ENCODE data around the gene GABRR1.

Gene GABRR1

GRCh38 chr6:89186762-89187161, 30.4 kb downstream of the GABRR1 start:
- H3K36me3 ChIP-seq (ENCODE audit: insufficient read depth, low read length) = no peaks in the 10 kb centered on the region
- H3K79me2 ChIP-seq (ENCODE audit: insufficient read depth, low read length) = no peaks in the 10 kb centered on the region
- ATAC-seq (ENCODE audit: insufficient read depth, low read depth) (no peak), DNase-seq (no peak)
- no peak overlapping the region for H2AFZ ChIP-seq (ENCODE audit: low read depth, low read length)
- H4K20me1 ChIP-seq (ENCODE audit: insufficient read depth, low read length) = no peaks in the 10 kb centered on the region
- H3K4me3 ChIP-seq (ENCODE audit: low read depth in 1 of 2, low read length in 2 of 2) = no peak overlapping the region
- H3K27me3 ChIP-seq (ENCODE audit: insufficient read depth, low read length, poor library complexity) = no peaks in the 10 kb centered on the region
- H3K27ac ChIP-seq (ENCODE audit: low read length) = no peak overlapping the region
- H3K9me3 ChIP-seq (ENCODE audit: insufficient read depth, low read length, severe bottlenecking) = no peaks in the 10 kb centered on the region
- TF ChIP-seq EZH2 (IDR thresholded peaks at IDR 0.05; ENCODE audit: borderline replicate concordance, low read depth, low read length, severe bottlenecking) (no peak), CTCF (IDR thresholded peaks at IDR 0.05; ENCODE audit: borderline replicate concordance, extremely low read depth, low read length, poor library complexity, severe bottlenecking) (no peak)
- H3K4me1 ChIP-seq (ENCODE audit: insufficient read depth, low read length) = no peaks in the 10 kb centered on the region
- H3K9ac ChIP-seq (ENCODE audit: low read depth, low read length) = no peak overlapping the region
- H3K4me2 ChIP-seq (ENCODE audit: insufficient read depth, low read length) = no peak overlapping the region

- Histone ChIP-seq H3K4me1 (ENCODE audit: insufficient read depth, low read length) (no peaks in the 10 kb centered on the region), H2AFZ (ENCODE audit: low read depth, low read length) (no peak overlapping the region), H3K9me3 (ENCODE audit: insufficient read depth, low read length, severe bottlenecking) (no peaks in the 10 kb centered on the region), H3K36me3 (ENCODE audit: insufficient read depth, low read length) (no peaks in the 10 kb centered on the region), H3K79me2 (ENCODE audit: insufficient read depth, low read length) (no peaks in the 10 kb centered on the region), H3K27ac (ENCODE audit: low read length) (no peak overlapping the region), H3K4me3 (ENCODE audit: low read depth in 1 of 2, low read length in 2 of 2) (no peak overlapping the region), H3K4me2 (ENCODE audit: insufficient read depth, low read length) (no peak overlapping the region), H3K9ac (ENCODE audit: low read depth, low read length) (no peak overlapping the region), H3K27me3 (ENCODE audit: insufficient read depth, low read length, poor library complexity) (no peaks in the 10 kb centered on the region), H4K20me1 (ENCODE audit: insufficient read depth, low read length) (no peaks in the 10 kb centered on the region)
- TF ChIP-seq EZH2 (IDR thresholded peaks at IDR 0.05; ENCODE audit: borderline replicate concordance, low read depth, low read length, severe bottlenecking) (no peak), CTCF (IDR thresholded peaks at IDR 0.05; ENCODE audit: borderline replicate concordance, extremely low read depth, low read length, poor library complexity, severe bottlenecking) (no peak)
- ATAC-seq (ENCODE audit: insufficient read depth, low read depth) (no peak), DNase-seq (no peak)
Measured at GRCh38 chr6:89184344-89184743, 32.8 kb downstream of the GABRR1 start.

- no peaks in the 10 kb centered on the region for H3K36me3 ChIP-seq (ENCODE audit: insufficient read depth, low read length)
- no peak for ATAC-seq (ENCODE audit: insufficient read depth, low read depth)
- H2AFZ ChIP-seq (ENCODE audit: low read depth, low read length) = no peak overlapping the region
- no peaks in the 10 kb centered on the region for H3K27me3 ChIP-seq (ENCODE audit: insufficient read depth, low read length, poor library complexity)
- no peaks in the 10 kb centered on the region for H3K9me3 ChIP-seq (ENCODE audit: insufficient read depth, low read length, severe bottlenecking)
- no peak for DNase-seq
- no peaks in the 10 kb centered on the region for H3K4me1 ChIP-seq (ENCODE audit: insufficient read depth, low read length)
- TF ChIP-seq EZH2 (IDR thresholded peaks at IDR 0.05; ENCODE audit: borderline replicate concordance, low read depth, low read length, severe bottlenecking) (no peak), CTCF (IDR thresholded peaks at IDR 0.05; ENCODE audit: borderline replicate concordance, extremely low read depth, low read length, poor library complexity, severe bottlenecking) (no peak)
- no peak overlapping the region for H3K27ac ChIP-seq (ENCODE audit: low read length)
- H3K4me3 ChIP-seq (ENCODE audit: low read depth in 1 of 2, low read length in 2 of 2) = no peak overlapping the region
- H4K20me1 ChIP-seq (ENCODE audit: insufficient read depth, low read length) = no peaks in the 10 kb centered on the region
- no peak overlapping the region for H3K9ac ChIP-seq (ENCODE audit: low read depth, low read length)
- H3K4me2 ChIP-seq (ENCODE audit: insufficient read depth, low read length) = no peak overlapping the region
- no peaks in the 10 kb centered on the region for H3K79me2 ChIP-seq (ENCODE audit: insufficient read depth, low read length)
Measured at GRCh38 chr6:89183294-89183693, 33.9 kb downstream of the GABRR1 start.

- no peak overlapping the region for H3K9ac ChIP-seq (ENCODE audit: low read depth, low read length)
Measured at GRCh38 chr6:89180971-89181370, 36.2 kb downstream of the GABRR1 start.

More at GRCh38 chr6:89180971-89181370, 36.2 kb downstream of the GABRR1 start:
- no peak overlapping the region for H3K4me2 ChIP-seq (ENCODE audit: insufficient read depth, low read length)
- no peak for ATAC-seq (ENCODE audit: insufficient read depth, low read depth)
- no peak overlapping the region for H2AFZ ChIP-seq (ENCODE audit: low read depth, low read length)
- no peaks in the 10 kb centered on the region for H3K36me3 ChIP-seq (ENCODE audit: insufficient read depth, low read length)
- no peaks in the 10 kb centered on the region for H3K27me3 ChIP-seq (ENCODE audit: insufficient read depth, low read length, poor library complexity)
- TF ChIP-seq CTCF (IDR thresholded peaks at IDR 0.05; ENCODE audit: borderline replicate concordance, extremely low read depth, low read length, poor library complexity, severe bottlenecking) (no peak), EZH2 (IDR thresholded peaks at IDR 0.05; ENCODE audit: borderline replicate concordance, low read depth, low read length, severe bottlenecking) (no peak)
- H4K20me1 ChIP-seq (ENCODE audit: insufficient read depth, low read length) = no peaks in the 10 kb centered on the region
- H3K4me1 ChIP-seq (ENCODE audit: insufficient read depth, low read length) = no peaks in the 10 kb centered on the region
- no peak for DNase-seq
- no peaks in the 10 kb centered on the region for H3K9me3 ChIP-seq (ENCODE audit: insufficient read depth, low read length, severe bottlenecking)
- H3K4me3 ChIP-seq (ENCODE audit: low read depth in 1 of 2, low read length in 2 of 2) = no peak overlapping the region
- no peaks in the 10 kb centered on the region for H3K79me2 ChIP-seq (ENCODE audit: insufficient read depth, low read length)
- H3K27ac ChIP-seq (ENCODE audit: low read length) = no peak overlapping the region

All from DND-41 (cell line).